ENCODE results near the gene TTN. TPM values are rescaled to one million over a fixed set of nuclear protein-coding genes. Genes with fewer than 3 reads are reported as not detected.

The TTN gene
- total and polyA plus RNA-seq, 10 of the 15 experiments (the other 5 are each of a cell fraction or from before 2014, with no cell fraction given), result 0.15 to 9.0 (median 1.8) TPM

GRCh38 chr2:178641498-178641897 lies 165.7 kb downstream of the TTN start:
- Histone ChIP-seq H3K9ac (ENCODE audit: control insufficient read depth, insufficient read depth, low read length) (no peak overlapping the region), H3K9me3 (replicated peaks; ENCODE audit: control insufficient read depth, insufficient read depth, low read length) (no peaks in the 10 kb centered on the region), H3K4me3 (no peak overlapping the region), H4K20me1 (ENCODE audit: control insufficient read depth, insufficient read depth) (no peaks in the 10 kb centered on the region), H3K36me3 (ENCODE audit: control insufficient read depth in 2 of 2, insufficient read depth in 2 of 2, low read length in 1 of 2) (no peaks in the 10 kb centered on the region), H3K27ac (ENCODE audit: control insufficient read depth, insufficient read depth) (no peak overlapping the region), H3K4me1 (ENCODE audit: control insufficient read depth, insufficient read depth, low read length) (no peaks in the 10 kb centered on the region), H3K79me2 (ENCODE audit: control insufficient read depth, insufficient read depth, low read length) (no peaks in the 10 kb centered on the region), H2AFZ (ENCODE audit: control insufficient read depth, low read depth, low read length) (no peak overlapping the region), H3K27me3 (replicated peaks in 1 of 2; ENCODE audit: control insufficient read depth in 2 of 2, insufficient read depth in 2 of 2, low read length in 1 of 2) (no peaks in the 10 kb centered on the region), H3K4me2 (ENCODE audit: control insufficient read depth, insufficient read depth) (no peak overlapping the region)
- CTCF ChIA-PET, result no interaction called here
- DNase-seq (ENCODE audit: low read depth, low spot score) (no peak), ATAC-seq (no peak), FAIRE-seq (no peak)
- in situ Hi-C loops (cut with MboI), result no loop called here
- WGBS (ENCODE audit: insufficient coverage, insufficient replicate concordance, low lambda C conversion rate, missing lambda C conversion rate), result 42% methylated on average over 1 of the region's 1 CpG
- POLR2A ChIA-PET, result no interaction called here
- TF ChIP-seq SMAD5 (IDR thresholded peaks at IDR 0.05; ENCODE audit: low read depth) (no peak), SIN3A (IDR thresholded peaks at IDR 0.05; ENCODE audit: low read depth, low read length) (no peak), EGR1 (IDR thresholded peaks at IDR 0.05; ENCODE audit: borderline replicate concordance in 1 of 2, low read depth in 2 of 2, low read length in 2 of 2) (no peak), CREM (IDR thresholded peaks at IDR 0.05; ENCODE audit: low read depth) (no peak), IRF5 (IDR thresholded peaks at IDR 0.05; ENCODE audit: borderline replicate concordance) (no peak), ETV6 (conservative IDR thresholded peaks at IDR 0.05 in 1 of 2, IDR thresholded peaks at IDR 0.05 in 1 of 2; ENCODE audit: borderline replicate concordance in 1 of 2, low read depth in 1 of 2) (no peak), MTA2 (IDR thresholded peaks at IDR 0.05; ENCODE audit: low read depth) (no peak), GABPA (IDR thresholded peaks at IDR 0.05; ENCODE audit: low read depth) (no peak), TCF7 (IDR thresholded peaks at IDR 0.05; ENCODE audit: borderline replicate concordance) (no peak)
- RAD21 ChIA-PET (ENCODE audit: unreplicated experiment), result no interaction called here
- SMC1A ChIA-PET (ENCODE audit: uncharacterized antibody, unreplicated experiment), result no interaction called here
- no TSS peak for BruUV-seq (replicated peaks)
- intact Hi-C loops (cut with micrococcal nuclease; ENCODE audit: unreplicated experiment), result loop anchor here (10.0 kb wide), 1 partner anchor 337 kb away; no protein-coding TSS in a partner anchor

Data from GM12878 (cell line).